PC-9 (cell line): ENCODE data around the gene ACP3.

Experiments
- CTCF ChIP-seq: fragments of 200-600 bp; sonication (generic); conservative IDR thresholded peaks from 2 replicates; pipeline ENCODE4 v1.6.1; 2017; ENCODE audit warnings: mixed run types, antibody characterized with exemption, mild to moderate bottlenecking, moderate library complexity
- EZH2 ChIP-seq: fragments of 200-600 bp; sonication (generic); IDR thresholded peaks from 2 replicates; pipeline ENCODE4 v1.8.0; 2017; ENCODE audit warnings: antibody characterized with exemption, low read depth

GRCh38 chr3:132292042-132292441, 25.2 kb upstream of the ACP3 start:
- no peak for TF ChIP-seq EZH2
- TF ChIP-seq CTCF: no peak
